Activated CD8-positive, alpha-beta memory T cell treated with anti-CD3 and anti-CD28 coated beads, Interleukin-2, amount 50 U/mL, for 4 hours (primary cell): Measurements from ENCODE around the gene CAPN2.
"Not testable (repeated sequence)": the region's sequence is repeated elsewhere in the genome, so short reads cannot be mapped to it uniquely, and the experiment has no call there.

Source experiments
- DNase-seq: peaks from one replicate; pipeline ENCODE4 v3.0.0-alpha.2; 2020

Gene CAPN2

GRCh38 chr1:223794136-223794880, 82.0 kb downstream of the CAPN2 start:
- no peak for DNase-seq

- no peak for DNase-seq
Observed at GRCh38 chr1:223796210-223796609, 83.9 kb downstream of the CAPN2 start.

- DNase-seq = no peak
Observed at GRCh38 chr1:223802032-223802431, 89.7 kb downstream of the CAPN2 start.

DNA sequence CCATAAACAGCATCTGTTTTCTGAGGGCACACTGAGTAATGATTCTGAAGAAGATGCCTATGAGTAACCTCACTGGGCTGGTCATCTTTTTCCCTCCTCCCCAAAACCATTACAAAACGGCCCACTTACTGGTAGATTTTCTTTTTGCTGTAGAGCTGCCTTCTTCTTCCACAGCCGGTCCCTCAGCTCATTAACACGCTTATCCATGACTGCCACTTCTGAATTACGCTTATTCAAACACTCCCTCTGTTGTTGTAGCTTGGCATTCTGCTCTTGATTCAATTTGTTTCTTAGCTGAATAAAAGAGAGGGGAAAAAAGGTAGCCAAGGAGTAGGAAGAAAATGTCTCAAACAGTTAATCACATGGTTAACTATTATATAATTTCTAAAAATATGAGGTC, 90.3 kb downstream of the CAPN2 start:
- no peak for DNase-seq

- DNase-seq = no peak
Observed at GRCh38 chr1:223803211-223803610, 90.9 kb downstream of the CAPN2 start.

- DNase-seq = not testable (repeated sequence)
Observed at GRCh38 chr1:223809905-223810304, 97.6 kb downstream of the CAPN2 start.

- DNase-seq = no peak
Observed at GRCh38 chr1:223810586-223810985, 98.2 kb downstream of the CAPN2 start.

GRCh38 chr1:223811634-223812101, 99.3 kb downstream of the CAPN2 start:
- DNase-seq = no peak

GRCh38 chr1:223813645-223814044, 101.3 kb downstream of the CAPN2 start:
- no peak for DNase-seq

GRCh38 chr1:223815020-223815853, 102.9 kb downstream of the CAPN2 start:
- DNase-seq = no peak

DNA sequence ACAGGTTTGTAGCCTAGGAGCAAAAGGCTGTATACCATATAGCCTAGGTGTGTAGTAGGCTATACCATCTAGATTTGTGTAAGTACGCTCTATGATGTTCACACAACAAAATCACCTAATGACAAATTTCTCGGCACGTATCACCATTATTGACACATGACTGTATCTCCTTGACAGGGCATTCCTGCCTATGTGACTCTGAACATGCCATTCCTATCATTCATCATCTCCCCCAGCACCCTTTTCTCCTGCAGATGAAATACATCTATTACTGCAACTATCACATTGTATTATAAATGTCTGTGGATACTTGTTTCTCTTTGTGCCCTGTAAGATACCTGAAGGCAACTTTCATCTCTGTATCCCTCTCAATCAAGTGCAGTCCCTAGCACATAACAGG, 103.5 kb downstream of the CAPN2 start:
- no peak for DNase-seq

DNA sequence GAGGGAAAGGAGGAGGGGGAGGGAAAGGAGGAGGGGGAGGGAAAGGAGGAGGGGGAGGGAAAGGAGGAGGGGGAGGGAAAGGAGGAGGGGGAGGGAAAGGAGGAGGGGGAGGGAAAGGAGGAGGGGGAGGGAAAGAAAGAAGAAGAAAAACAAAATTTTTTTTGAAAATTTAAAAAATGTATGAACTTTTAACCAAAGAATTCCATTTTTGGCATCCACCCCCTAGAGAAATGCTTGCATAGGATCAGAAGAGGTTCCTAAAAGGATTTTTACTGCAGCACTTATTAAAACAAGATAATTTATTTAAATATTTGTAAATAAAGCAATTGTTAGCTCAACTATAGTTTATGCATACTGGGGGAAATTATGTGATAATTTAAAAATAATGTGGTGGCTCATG, 104.9 kb downstream of the CAPN2 start:
- DNase-seq = not testable (repeated sequence)

GRCh38 chr1:223819730-223820514, 107.6 kb downstream of the CAPN2 start:
- DNase-seq = no peak

GRCh38 chr1:223820515-223820858, 108.1 kb downstream of the CAPN2 start:
- no peak for DNase-seq

GRCh38 chr1:223820971-223821370, 108.6 kb downstream of the CAPN2 start:
- DNase-seq = no peak

DNA sequence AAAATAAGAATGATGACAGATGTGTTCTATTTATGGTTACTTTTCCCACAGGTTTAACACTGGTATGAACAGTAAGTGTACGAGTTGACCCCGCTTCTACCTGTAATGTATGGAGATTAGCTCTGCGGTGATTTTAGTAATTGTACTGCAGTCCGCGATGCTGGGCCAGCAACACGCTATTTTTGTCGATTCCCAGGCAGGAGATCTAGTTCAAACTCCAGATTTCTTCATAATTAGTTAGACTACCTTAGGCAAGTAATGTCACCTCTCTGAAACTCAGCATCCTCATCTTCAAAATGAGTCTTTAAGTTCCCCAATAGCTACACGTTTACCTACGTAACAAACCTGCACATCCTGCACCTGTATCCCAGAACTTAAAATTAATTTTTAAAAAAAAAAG, 111.9 kb downstream of the CAPN2 start:
- no peak for DNase-seq

- no peak for DNase-seq
Observed at GRCh38 chr1:223824712-223825111, 112.4 kb downstream of the CAPN2 start.
